SK-N-SH (cell line): ENCODE measurements around the gene TMEM232. TPM values are rescaled to one million over a fixed set of nuclear protein-coding genes. Genes with fewer than 3 reads are reported as not detected.

Experiments
- CTCF ChIA-PET: fragments of 300-600, 350-600 bp; formaldehyde crosslinking; extraction: SDS; loops from one replicate; lab custom pipeline; 2021; lab: Yijun Ruan, JAX
- POLR2A ChIA-PET: fragments of 350-600 bp; sonication (Branson Sonifier 250); formaldehyde crosslinking; extraction: SDS; loops from one replicate; lab custom pipeline; 2020; ENCODE audit warnings: antibody characterized with exemption, inconsistent platforms; lab: Yijun Ruan, JAX
- DNase-seq: peaks from one replicate; pipeline ENCODE4 v3.0.0; 2012
- H2AFZ ChIP-seq: fragments of 200-600 bp; sonication (generic); 2 replicates; pipeline ENCODE4 v1.8.1; 2016; ENCODE audit warnings: antibody characterized with exemption, mild to moderate bottlenecking, low read depth
- H3F3A ChIP-seq: fragments of 200-600 bp; sonication (generic); replicated peaks from 2 replicates; pipeline ENCODE3; 2016; ENCODE audit warnings: antibody characterized with exemption, mild to moderate bottlenecking; ENCODE audit not compliant: insufficient read depth
- H3K27ac ChIP-seq, 2 experiments: fragments of 200-500 bp in 1 of 2; fragments of 200-600 bp in 1 of 2; sonication (Bioruptor generic) in 1 of 2; sonication (generic), shearing (Covaris generic) in 1 of 2; 2 replicates each; pipeline versions ENCODE4 v1.5.1 to v1.6.1; 2014 to 2016; ENCODE audit warnings: low read depth in 2 of 2, inconsistent platforms in 1 of 2, low read length in 1 of 2, mild to moderate bottlenecking in 1 of 2, mixed read lengths in 1 of 2
- H3K27me3 ChIP-seq: fragments of 200-600 bp; sonication (generic), shearing (Covaris generic); 2 replicates; pipeline ENCODE4 v1.6.1; 2016; ENCODE audit warnings: mixed run types; ENCODE audit not compliant: insufficient read depth
- H3K36me3 ChIP-seq, 2 experiments: fragments of 200-500 bp in 1 of 2; fragments of 200-600 bp in 1 of 2; sonication (Bioruptor generic) in 1 of 2; sonication (generic) in 1 of 2; replicated peaks in 1 of 2; 2 replicates each; pipeline versions ENCODE3 to v1.5.1; 2014 to 2016; ENCODE audit warnings: low read length in 1 of 2, mild to moderate bottlenecking in 1 of 2; ENCODE audit not compliant: insufficient read depth in 2 of 2, control insufficient read depth in 1 of 2
- H3K4me1 ChIP-seq, 2 experiments: fragments of 200-500 bp in 1 of 2; fragments of 200-600 bp in 1 of 2; sonication (Bioruptor generic) in 1 of 2; sonication (generic), shearing (Covaris generic) in 1 of 2; 2 replicates each; pipeline versions ENCODE4 v1.5.1 to v1.6.1; 2014 to 2016; ENCODE audit warnings: low read depth in 1 of 2, low read length in 1 of 2, mixed run types in 1 of 2; ENCODE audit not compliant: insufficient read depth in 2 of 2, control insufficient read depth in 1 of 2
- H3K4me2 ChIP-seq: fragments of 200-600 bp; sonication (generic), shearing (Covaris generic); 2 replicates; pipeline ENCODE4 v1.6.1; 2017; ENCODE audit warnings: mixed run types
- H3K4me3 ChIP-seq, 2 experiments: fragments of 200-500 bp in 1 of 2; fragments of 200-600 bp in 1 of 2; sonication (Bioruptor generic) in 1 of 2; sonication (generic), shearing (Covaris generic) in 1 of 2; 2 replicates each; pipeline versions ENCODE4 v1.5.1 to v1.8.1; 2014 to 2016; ENCODE audit warnings: low read depth in 2 of 2, inconsistent platforms in 1 of 2, low read length in 1 of 2, mild to moderate bottlenecking in 1 of 2, mixed read lengths in 1 of 2, moderate library complexity in 1 of 2
- H3K79me2 ChIP-seq: fragments of 200-600 bp; sonication (generic); 2 replicates; pipeline ENCODE4 v1.8.1; 2017; ENCODE audit warnings: mild to moderate bottlenecking; ENCODE audit not compliant: insufficient read depth
- H3K9ac ChIP-seq: fragments of 200-600 bp; sonication (generic); 2 replicates; pipeline ENCODE4 v1.6.1; 2017; ENCODE audit warnings: mixed run types
- H3K9me2 ChIP-seq: fragments of 200-600 bp; sonication (generic); 2 replicates; pipeline ENCODE4 v1.6.1; 2017; ENCODE audit warnings: mixed run types
- H3K9me3 ChIP-seq: fragments of 200-600 bp; sonication (generic); 2 replicates; pipeline ENCODE4 v1.6.1; 2017; ENCODE audit warnings: mixed run types, mild to moderate bottlenecking, moderate library complexity
- H4K20me1 ChIP-seq: fragments of 200-600 bp; sonication (generic); 2 replicates; pipeline ENCODE4 v1.6.1; 2017; ENCODE audit warnings: mild to moderate bottlenecking, mixed run types; ENCODE audit not compliant: insufficient read depth
- CHD2 ChIP-seq: fragments of 150-350 bp; IDR thresholded peaks from 2 replicates; pipeline ENCODE4 v1.6.1; 2018; ENCODE audit warnings: low read length; ENCODE audit not compliant: partially characterized antibody
- EP300 ChIP-seq, 2 experiments: IDR thresholded peaks; 2 replicates each; pipeline versions ENCODE4 v1.4.0 to v1.6.1; 2012; ENCODE audit warnings: borderline replicate concordance in 1 of 2, low read depth in 1 of 2, low read length in 1 of 2
- GABPA ChIP-seq: IDR thresholded peaks from 2 replicates; pipeline ENCODE4 v1.4.0; 2012; ENCODE audit warnings: low read depth, mild to moderate bottlenecking
- GATA2 ChIP-seq: sonication (generic); formaldehyde crosslinking; IDR thresholded peaks from 2 replicates; pipeline ENCODE4 v1.5.0; 2020; ENCODE audit warnings: mild to moderate bottlenecking, missing genetic modification reagents
- JUND ChIP-seq: IDR thresholded peaks from 2 replicates; pipeline ENCODE4 v1.4.0; 2012
- MXI1 ChIP-seq: IDR thresholded peaks from 2 replicates; pipeline ENCODE4 v1.6.1; 2012; ENCODE audit warnings: mild to moderate bottlenecking, low read depth, low read length, improper control_type of control experiment
- NFIC ChIP-seq: IDR thresholded peaks from 2 replicates; pipeline ENCODE4 v1.4.0; 2012; ENCODE audit warnings: borderline replicate concordance
- NRF1 ChIP-seq: IDR thresholded peaks from 2 replicates; pipeline ENCODE4 v1.6.1; 2012; ENCODE audit warnings: low read depth, mild to moderate bottlenecking, low read length
- RCOR1 ChIP-seq: fragments of 150-350 bp; IDR thresholded peaks from 2 replicates; pipeline ENCODE4 v1.6.1; 2017; ENCODE audit warnings: antibody characterized with exemption, low read length
- RFX5 ChIP-seq: IDR thresholded peaks from 2 replicates; pipeline ENCODE4 v1.6.1; 2012; ENCODE audit warnings: mild to moderate bottlenecking, improper control_type of control experiment, low read length
- SMC3 ChIP-seq: IDR thresholded peaks from 2 replicates; pipeline ENCODE4 v1.6.1; 2012; ENCODE audit warnings: low read depth, low read length, improper control_type of control experiment
- TCF12 ChIP-seq: IDR thresholded peaks from 2 replicates; pipeline ENCODE4 v1.4.0; 2012
- TEAD4 ChIP-seq: IDR thresholded peaks from 2 replicates; pipeline ENCODE4 v1.4.0; 2012; ENCODE audit warnings: mild to moderate bottlenecking, borderline replicate concordance; ENCODE audit not compliant: insufficient read depth
- WGBS: methylation state at CpG from one replicate; pipeline ENCODE4 v1.1.6; 2017; ENCODE audit warnings: low lambda C conversion rate; 5-methylcytosine and 5-hydroxymethylcytosine counted together
- polyA plus RNA-seq, 3 experiments: library from polyadenylated mRNA; depleted of rRNA; stranded (reverse); fragments of >200 nt; gene quantifications; 2 replicates each; pipeline ENCODE4 v1.2.3, GENCODE V29; 2012
- TF ChIP-seq, protein P1 (sequence below): IDR thresholded peaks from 2 replicates; pipeline ENCODE4 v1.4.0; 2012; ENCODE audit warnings: low read depth, borderline replicate concordance
- TF ChIP-seq, protein P2 (sequence below): IDR thresholded peaks from 2 replicates; pipeline ENCODE4 v1.4.0; 2012; ENCODE audit warnings: low read depth

Gene TMEM232
- polyA plus RNA-seq, 1 of the 3 experiments (the other 2 are of a cell fraction), result 0.66 TPM

DNA sequence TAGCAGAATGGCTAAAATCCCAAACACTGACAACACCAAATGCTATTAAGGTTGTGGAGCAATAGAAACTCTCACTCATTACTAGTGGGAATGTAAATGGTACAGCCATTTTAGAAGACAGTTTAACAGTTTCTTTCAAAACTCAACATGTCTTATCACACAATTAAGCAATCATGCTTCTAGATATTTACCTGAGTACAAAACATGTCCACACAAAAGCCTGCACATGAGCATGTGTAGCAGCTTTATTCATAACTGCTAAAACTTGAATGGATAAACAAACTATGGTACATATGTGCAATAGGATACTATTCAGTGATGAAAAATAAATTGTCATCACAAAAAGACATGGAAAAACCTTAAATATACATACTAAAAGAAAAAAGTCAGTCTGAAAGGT, 43.8 kb upstream of the TMEM232 start:
- H4K20me1 ChIP-seq, result no peaks in the 10 kb centered on the region
- peaks cover 0 to 14% of the 10 kb centered on the region in 2 experiments; a peak in 1 of 4 replicates for H3K4me1 ChIP-seq
- H2AFZ ChIP-seq, result no peak overlapping the region
- H3K9ac ChIP-seq, result no peak overlapping the region
- no peak overlapping the region for H3K27ac ChIP-seq
- H3K4me2 ChIP-seq, result no peak overlapping the region
- H3F3A ChIP-seq, result no peaks in the 10 kb centered on the region
- CTCF ChIA-PET, result no interaction called here
- no peak for DNase-seq
- no peaks in the 10 kb centered on the region; the same call in 1 of the 2 replicates for H3K9me3 ChIP-seq
- TF ChIP-seq, protein P1, sequence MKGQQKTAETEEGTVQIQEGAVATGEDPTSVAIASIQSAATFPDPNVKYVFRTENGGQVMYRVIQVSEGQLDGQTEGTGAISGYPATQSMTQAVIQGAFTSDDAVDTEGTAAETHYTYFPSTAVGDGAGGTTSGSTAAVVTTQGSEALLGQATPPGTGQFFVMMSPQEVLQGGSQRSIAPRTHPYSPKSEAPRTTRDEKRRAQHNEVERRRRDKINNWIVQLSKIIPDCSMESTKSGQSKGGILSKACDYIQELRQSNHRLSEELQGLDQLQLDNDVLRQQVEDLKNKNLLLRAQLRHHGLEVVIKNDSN, result no peak
- TF ChIP-seq MXI1 (no peak), GATA2 (CRISPR knock-in tag) (no peak), JUND (no peak), CHD2 (no peak), NRF1 (no peak), GABPA (no peak), RCOR1 (no peak), RFX5 (no peak), SMC3 (no peak)
- TF ChIP-seq, protein P2, sequence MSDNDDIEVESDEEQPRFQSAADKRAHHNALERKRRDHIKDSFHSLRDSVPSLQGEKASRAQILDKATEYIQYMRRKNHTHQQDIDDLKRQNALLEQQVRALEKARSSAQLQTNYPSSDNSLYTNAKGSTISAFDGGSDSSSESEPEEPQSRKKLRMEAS, result no peak
- no peaks in the 10 kb centered on the region for H3K27me3 ChIP-seq
- no peaks in the 10 kb centered on the region for H3K9me2 ChIP-seq
- H3K4me3 ChIP-seq, result no peak overlapping the region
- POLR2A ChIA-PET, result no interaction called here
- no peaks in the 10 kb centered on the region for H3K79me2 ChIP-seq
- peaks cover 0 to under 1% of the 10 kb centered on the region in 2 experiments for H3K36me3 ChIP-seq

DNA sequence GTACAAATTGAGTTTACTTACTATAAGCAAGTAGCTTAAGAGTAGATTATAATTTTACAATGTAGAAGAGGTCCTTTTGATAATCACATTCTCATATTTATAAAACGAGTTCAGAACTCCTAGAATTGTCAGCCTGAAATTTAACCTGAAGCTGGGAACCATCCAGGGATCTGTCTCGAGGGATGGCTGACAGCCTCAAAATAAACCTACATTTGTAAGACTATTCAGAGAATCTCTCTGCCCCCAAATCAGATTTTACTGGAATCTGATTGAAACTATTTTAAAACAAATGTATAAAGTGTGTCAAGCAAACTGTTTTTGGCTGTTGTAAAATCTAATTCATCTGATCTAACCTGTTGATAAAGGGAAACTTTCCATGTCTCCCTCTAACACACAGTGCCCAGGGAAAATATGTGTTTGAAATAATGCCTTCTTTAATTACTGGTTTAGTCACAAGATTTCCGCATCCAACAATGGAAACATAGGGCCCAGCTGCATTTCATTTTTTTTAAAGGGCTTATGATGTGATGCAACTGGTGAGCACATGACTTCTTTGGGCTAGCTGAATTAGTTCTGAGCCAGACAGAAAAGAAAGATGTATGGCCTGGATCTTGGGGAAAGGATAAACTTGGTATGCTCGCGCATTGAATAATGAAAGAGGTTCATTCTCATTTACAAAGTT, 42.7 kb upstream of the TMEM232 start:
- TF ChIP-seq, protein P1, result peak; percentile 57; the same call in 1 of the 2 replicates
- TF ChIP-seq TCF12 (peak; percentile 56), EP300 (IDR thresholded peaks at IDR 0.05; ENCODE audit: borderline replicate concordance in 1 of 2, low read depth in 1 of 2, low read length in 1 of 2) (0 out of 4 replicates have a peak, but pooled peaks of 1 of the 2 experiments have one; percentile 40), TEAD4 (no peak), NFIC (0 out of 2 replicates have a peak, but pooled peaks have one; percentile 5)
- TF ChIP-seq, protein P2, result 0 out of 2 replicates have a peak, but pooled peaks have one; percentile 23
- H3K79me2 ChIP-seq, result no peaks in the 10 kb centered on the region
- H3K36me3 ChIP-seq, result peaks cover 0 to 6% of the 10 kb centered on the region in 2 experiments
- peak overlapping the region; percentile 60 to 72; a peak in 3 of 4 replicates for H3K27ac ChIP-seq
- no peaks in the 10 kb centered on the region; the same call in 1 of the 2 replicates for H3K9me3 ChIP-seq
- ChIA-PET POLR2A (no interaction called here), CTCF (no interaction called here)
- no peak overlapping the region for H3K9ac ChIP-seq
- H3K27me3 ChIP-seq, result no peaks in the 10 kb centered on the region
- no peaks in the 10 kb centered on the region for H3K9me2 ChIP-seq
- H3K4me1 ChIP-seq, result peaks cover 0 to 14% of the 10 kb centered on the region in 2 experiments; a peak in 1 of 4 replicates
- H3K4me2 ChIP-seq, result no peak overlapping the region
- 0 out of 2 replicates have a peak overlapping the region, but pooled peaks have one; percentile 38 for H2AFZ ChIP-seq
- no peak for DNase-seq
- no peak overlapping the region for H3K4me3 ChIP-seq
- WGBS, result 46% methylated on average over 5 of the region's 5 CpGs
- no peaks in the 10 kb centered on the region for H4K20me1 ChIP-seq
- H3F3A ChIP-seq, result no peaks in the 10 kb centered on the region
